ENCODE measurements around the gene PAX2. TPM values are rescaled to one million over a fixed set of nuclear protein-coding genes. Genes with fewer than 3 reads are reported as not detected.

PAX2 gene
- total RNA-seq, 1 donor from 2014 or later, result not detected

GRCh38 chr10:100811261-100811660 is 65.9 kb downstream of the PAX2 start:
- intact Hi-C loops (cut with micrococcal nuclease), result no loop called here

GRCh38 chr10:100811752-100812750 is 66.7 kb downstream of the PAX2 start:
- intact Hi-C loops (cut with micrococcal nuclease), result no loop called here

- intact Hi-C loops (cut with micrococcal nuclease), result no loop called here
These were observed 67.6 kb downstream of the PAX2 start for GRCh38 chr10:100812978-100813377.

- intact Hi-C loops (cut with micrococcal nuclease), result no loop called here
These were observed 69.5 kb downstream of the PAX2 start for GRCh38 chr10:100814751-100815474.

GRCh38 chr10:100816671-100817070 is 71.3 kb downstream of the PAX2 start:
- intact Hi-C loops (cut with micrococcal nuclease), result no loop called here

- intact Hi-C loops (cut with micrococcal nuclease), result no loop called here
These were observed 72.0 kb downstream of the PAX2 start for GRCh38 chr10:100817268-100817839.

- intact Hi-C loops (cut with micrococcal nuclease), result no loop called here
These were observed 74.0 kb downstream of the PAX2 start for GRCh38 chr10:100819424-100819823.

- intact Hi-C loops (cut with micrococcal nuclease), result no loop called here
These were observed 77.8 kb downstream of the PAX2 start for GRCh38 chr10:100823194-100823593.

- intact Hi-C loops (cut with micrococcal nuclease), result loop anchor here (5.0 kb wide), 6 partner anchors 78 to 397 kb away; partner anchors contain the start of gene PAX2
These were observed 79.5 kb downstream of the PAX2 start for GRCh38 chr10:100824886-100825285.

GRCh38 chr10:100825325-100825875 is 80.0 kb downstream of the PAX2 start:
- intact Hi-C loops (cut with micrococcal nuclease), result loop anchor here (5.0 kb wide), 6 partner anchors 78 to 397 kb away; partner anchors contain the start of gene PAX2

- intact Hi-C loops (cut with micrococcal nuclease), result loop anchor here (5.0 kb wide), 6 partner anchors 79 to 396 kb away; partner anchors contain the start of gene PAX2
These were observed 80.8 kb downstream of the PAX2 start for GRCh38 chr10:100826031-100826651.

GRCh38 chr10:100826661-100826982 is 81.2 kb downstream of the PAX2 start:
- intact Hi-C loops (cut with micrococcal nuclease), result loop anchor here (5.0 kb wide), 6 partner anchors 79 to 396 kb away; partner anchors contain the start of gene PAX2

GRCh38 chr10:100826983-100827818 is 81.8 kb downstream of the PAX2 start:
- intact Hi-C loops (cut with micrococcal nuclease), result loop anchor here (5.0 kb wide), 6 partner anchors 80 to 395 kb away; partner anchors contain the start of gene PAX2

- intact Hi-C loops (cut with micrococcal nuclease), result loop anchor here (5.0 kb wide), 6 partner anchors 81 to 394 kb away; partner anchors contain the start of gene PAX2
These were observed 82.7 kb downstream of the PAX2 start for GRCh38 chr10:100827819-100828737.

- intact Hi-C loops (cut with micrococcal nuclease), result loop anchor here (5.0 kb wide), 6 partner anchors 81 to 394 kb away; partner anchors contain the start of gene PAX2
These were observed 83.3 kb downstream of the PAX2 start for GRCh38 chr10:100828738-100829096.

GRCh38 chr10:100829097-100829870 is 83.9 kb downstream of the PAX2 start:
- intact Hi-C loops (cut with micrococcal nuclease), result loop anchor here (5.0 kb wide), 6 partner anchors 82 to 393 kb away; partner anchors contain the start of gene PAX2

- intact Hi-C loops (cut with micrococcal nuclease), result loop anchor here (5.0 kb wide), 6 partner anchors 83 to 392 kb away; partner anchors contain the start of gene PAX2
These were observed 84.7 kb downstream of the PAX2 start for GRCh38 chr10:100829933-100830727.

Measured in T-helper 1 cell treated with Interleukin-12 subunit alpha and Interleukin-12 subunit beta and Interleukin-4 antibody, amounts not matched to agents 30 ng/mL and 1 ng/mL, for 36 hours (primary cell).